Measurements from ENCODE around the gene TRIM61.
"Not testable (repeated sequence)": the region's sequence is repeated elsewhere in the genome, so short reads cannot be mapped to it uniquely, and the experiment has no call there.

The TRIM61 gene

GRCh38 chr4:164977243-164978164 is at the start of gene TRIM61:
Gene TRIM61 (minus strand): TSS chr4:164977657. CDS start chr4:164970002, 7,655 bp downstream.
- peak; percentile 83 for DNase-seq

DNA sequence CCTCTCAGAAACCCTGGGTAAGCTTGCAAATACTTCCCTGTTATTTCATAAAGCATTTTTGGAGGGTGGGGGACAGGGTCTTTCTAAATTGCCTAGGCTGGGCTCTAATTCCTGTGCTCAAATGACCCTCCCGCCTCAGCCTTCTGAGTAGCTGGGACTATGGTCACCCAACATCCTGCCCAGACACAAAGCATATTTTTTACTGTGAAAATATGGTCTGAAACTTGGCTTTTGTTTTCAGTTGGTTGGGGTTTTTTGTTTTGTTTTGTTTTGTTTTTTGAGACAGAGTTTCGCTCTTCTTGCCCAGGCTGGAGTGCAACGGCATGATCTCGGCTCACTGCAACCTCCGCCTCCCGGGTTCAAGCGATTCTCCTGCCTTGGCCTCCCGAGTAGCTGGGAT is 48.3 kb upstream of the TRIM61 start:
- DNase-seq = not testable (repeated sequence)

DNA sequence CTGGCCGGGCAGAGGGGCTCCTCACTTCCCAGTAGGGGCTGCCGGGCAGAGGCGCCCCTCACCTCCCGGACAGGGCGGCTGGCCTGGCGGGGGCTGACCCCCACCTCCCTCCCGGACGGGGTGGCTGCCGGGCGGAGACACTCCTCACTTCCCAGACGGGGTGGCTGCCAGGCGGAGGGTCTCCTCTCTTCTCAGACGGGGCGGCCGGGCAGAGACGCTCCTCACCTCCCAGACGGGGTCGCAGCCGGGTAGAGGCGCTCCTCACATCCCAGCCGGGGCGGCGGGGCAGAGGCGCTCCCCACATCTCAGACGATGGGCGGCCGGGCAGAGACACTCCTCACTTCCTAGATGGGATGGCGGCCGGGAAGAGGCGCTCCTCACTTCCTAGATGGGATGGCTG is 42.5 kb upstream of the TRIM61 start:
- not testable (repeated sequence) for DNase-seq

- DNase-seq = no peak
These were observed 39.5 kb upstream of the TRIM61 start for GRCh38 chr4:165016971-165017370.

GRCh38 chr4:165013691-165014090 is 36.2 kb upstream of the TRIM61 start:
- DNase-seq = no peak

DNA sequence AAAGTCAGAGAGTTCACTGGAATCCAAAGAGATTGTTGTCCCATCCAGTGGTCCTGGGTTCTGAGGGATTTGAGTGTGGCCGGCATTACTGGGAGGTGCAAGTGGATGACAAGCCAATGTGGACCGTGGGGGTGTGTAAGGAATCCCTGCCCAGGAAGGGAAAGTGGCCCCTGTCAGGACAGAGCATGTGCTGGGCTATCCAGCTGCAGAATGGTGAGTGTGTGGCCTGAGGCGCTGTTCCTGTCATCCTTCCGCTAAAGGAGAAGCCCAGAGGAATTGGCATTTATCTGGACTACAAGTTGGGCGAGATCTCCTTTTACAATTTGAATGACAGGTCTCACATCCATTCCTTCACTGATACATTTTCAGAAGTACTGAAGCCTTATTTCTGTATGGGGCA is 33.9 kb upstream of the TRIM61 start:
- DNase-seq = no peak

DNA sequence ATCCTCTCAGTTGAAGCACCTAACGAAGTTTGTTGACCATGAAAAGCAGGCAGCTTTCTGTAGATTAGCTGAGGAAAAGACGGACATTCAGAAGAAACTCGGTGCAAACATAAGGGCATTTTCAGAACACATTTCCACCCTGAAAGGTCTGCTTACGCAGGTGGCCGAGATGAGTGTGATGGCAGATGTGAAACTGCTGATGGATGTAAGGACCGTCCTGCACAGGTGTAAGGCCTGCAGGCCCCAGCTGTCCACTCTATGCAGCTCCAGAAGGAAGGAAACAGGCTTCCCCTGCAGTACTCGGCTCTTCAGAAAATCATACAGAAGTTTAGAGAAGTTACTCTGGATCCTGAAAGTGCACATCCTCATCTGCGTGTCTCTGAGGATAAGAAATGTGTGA is 33.5 kb upstream of the TRIM61 start:
- no peak for DNase-seq

- DNase-seq = no peak
These were observed 33.0 kb upstream of the TRIM61 start for GRCh38 chr4:165010487-165010886.

- DNase-seq = no peak
These were observed 32.2 kb upstream of the TRIM61 start for GRCh38 chr4:165009493-165010227.

GRCh38 chr4:165006886-165007285 is 29.4 kb upstream of the TRIM61 start:
- no peak for DNase-seq

DNA sequence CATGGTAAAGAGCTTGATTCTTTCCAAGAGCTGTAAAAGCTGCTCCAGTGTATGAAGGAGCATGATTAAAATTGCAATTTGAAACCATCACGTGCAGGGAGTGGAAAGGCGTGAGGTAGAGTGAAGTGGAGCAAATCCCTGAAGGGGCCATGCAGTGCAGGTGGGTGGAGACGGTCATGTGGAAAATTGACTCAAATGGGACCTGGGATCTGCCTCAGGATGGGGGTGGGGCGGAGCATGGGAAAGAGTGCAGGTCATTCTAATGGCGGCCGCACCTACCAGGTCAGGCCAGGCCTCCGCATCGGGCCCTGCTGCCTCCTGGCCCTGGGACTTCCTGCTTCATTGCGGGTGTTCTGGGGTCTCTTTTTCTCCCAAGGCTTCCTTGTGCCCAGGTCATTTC is 29.0 kb upstream of the TRIM61 start:
- DNase-seq = no peak

GRCh38 chr4:165005352-165005925 is 28.0 kb upstream of the TRIM61 start:
- DNase-seq = no peak

- DNase-seq = not testable (repeated sequence)
These were observed 24.5 kb upstream of the TRIM61 start for GRCh38 chr4:165001957-165002356.

GRCh38 chr4:164998526-164999080 is 21.1 kb upstream of the TRIM61 start:
- DNase-seq = not testable (repeated sequence)

GRCh38 chr4:164997941-164998340 is 20.5 kb upstream of the TRIM61 start:
- no peak for DNase-seq

- no peak for DNase-seq
These were observed 19.9 kb upstream of the TRIM61 start for GRCh38 chr4:164997324-164997723.

GRCh38 chr4:164996123-164996522 is 18.7 kb upstream of the TRIM61 start:
- DNase-seq = not testable (repeated sequence)

DNA sequence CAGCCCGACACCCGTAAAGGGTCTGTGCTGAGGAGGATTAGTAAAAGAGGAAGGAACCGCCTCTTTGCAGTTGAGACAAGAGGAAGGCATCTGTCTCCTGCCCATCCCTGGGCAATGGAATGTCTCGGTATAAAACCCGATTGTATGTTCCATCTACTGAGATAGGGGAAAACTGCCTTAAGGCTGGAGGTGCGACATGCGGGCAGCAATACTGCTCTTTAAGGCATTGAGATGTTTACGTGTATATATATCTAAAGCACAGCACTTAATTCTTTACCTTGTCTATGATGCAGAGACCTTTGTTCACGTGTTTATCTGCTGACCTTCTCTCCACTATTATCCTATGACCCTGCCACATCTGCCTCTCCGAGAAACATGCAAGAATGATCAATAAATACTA is 13.3 kb upstream of the TRIM61 start:
- DNase-seq = not testable (repeated sequence)

DNA sequence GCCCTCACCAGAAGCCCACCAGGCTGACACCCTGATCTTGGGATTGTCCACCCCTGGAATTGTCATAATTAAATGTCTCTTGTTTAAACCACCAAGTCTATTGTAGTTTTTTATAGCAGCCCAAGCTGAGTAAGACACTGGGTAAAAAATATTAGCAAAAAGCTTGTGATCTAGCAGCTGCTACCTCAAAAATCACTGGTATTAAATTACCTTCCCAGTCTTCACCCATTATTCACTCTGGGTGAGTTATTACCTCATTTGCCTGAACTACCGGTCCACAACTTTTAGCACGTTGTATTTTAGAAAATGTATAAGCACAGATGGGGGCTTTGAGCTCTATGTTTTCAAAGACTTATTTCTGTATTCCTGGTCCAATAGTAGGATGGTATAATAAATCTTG is 12.0 kb upstream of the TRIM61 start:
- no peak for DNase-seq

GRCh38 chr4:164971929-164972328 is 5.5 kb downstream of the TRIM61 start:
- not testable (repeated sequence) for DNase-seq

- DNase-seq = no peak
These were observed 17.6 kb downstream of the TRIM61 start for GRCh38 chr4:164959896-164960295.

- DNase-seq = not testable (repeated sequence)
These were observed 18.0 kb downstream of the TRIM61 start for GRCh38 chr4:164959421-164959820.
